ENCODE results near the gene DDX10.
A peak's percentile ranks its signal among the peaks of the same experiment; 100 is the strongest.
"Not testable (repeated sequence)": the region's sequence is repeated elsewhere in the genome, so short reads cannot be mapped to it uniquely, and the experiment has no call there.

Gene DDX10

GRCh38 chr11:108779147-108779546 is 114.3 kb downstream of the DDX10 start:
- DNase-seq: not testable (repeated sequence)

DNA sequence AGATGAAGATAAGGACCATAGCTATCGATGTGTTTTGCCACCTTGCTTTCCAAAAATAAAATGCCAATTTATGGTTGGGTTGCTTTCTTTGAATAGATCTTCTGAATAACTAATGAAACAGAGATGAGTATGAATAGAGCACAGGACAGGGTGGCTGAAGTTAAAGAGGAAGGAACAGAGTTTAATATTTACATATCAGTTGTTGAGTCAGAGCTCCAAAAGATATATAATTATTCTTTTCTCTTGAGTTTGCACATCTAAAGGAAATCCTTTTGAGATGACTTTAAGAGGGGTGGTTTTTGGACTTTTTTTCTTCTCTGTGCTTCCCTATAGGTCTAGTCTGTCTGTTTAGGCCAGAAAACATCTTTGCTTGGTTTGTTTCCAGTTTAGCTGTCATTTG is 115.2 kb downstream of the DDX10 start:
- DNase-seq: no peak

DNA sequence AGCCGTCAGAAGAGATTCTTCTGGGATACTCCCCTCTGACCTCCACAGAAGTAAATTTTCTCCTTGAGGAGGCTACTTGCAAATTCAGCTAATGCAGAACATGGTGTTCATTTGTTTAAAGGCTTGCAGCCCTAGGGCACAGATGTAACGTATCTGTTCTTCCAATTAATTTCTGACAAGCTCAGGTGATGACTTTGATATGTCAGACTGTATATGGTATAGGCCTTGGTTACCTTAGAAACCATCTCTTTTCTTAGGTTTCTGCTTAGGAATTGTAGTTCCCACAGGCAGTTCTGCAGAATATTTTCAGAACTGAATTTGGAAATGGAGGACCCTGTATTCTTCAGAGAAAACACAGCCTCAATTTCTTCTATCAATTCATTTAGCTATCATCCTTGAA is 117.1 kb downstream of the DDX10 start:
- DNase-seq: no peak

GRCh38 chr11:108786281-108786990 is 121.6 kb downstream of the DDX10 start:
- DNase-seq: no peak

DNA sequence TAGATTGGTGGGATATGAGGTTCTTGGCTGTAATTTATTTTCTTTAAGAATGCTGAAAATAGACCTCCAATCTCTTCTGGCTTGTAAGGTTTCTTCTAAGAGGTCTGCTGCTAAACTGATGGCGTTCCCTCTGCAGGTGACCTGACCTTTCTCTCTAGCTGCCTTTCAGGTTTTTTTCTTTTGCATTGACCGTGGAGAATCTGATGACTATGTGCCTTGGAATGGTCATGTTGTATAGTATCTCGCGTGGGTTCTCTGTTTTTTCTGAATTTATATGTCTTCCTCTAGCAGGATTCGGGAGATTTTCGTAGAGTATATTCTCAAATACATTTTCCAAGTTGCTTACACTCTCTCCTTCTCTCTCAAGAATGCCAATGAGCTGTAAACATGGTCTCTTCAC is 122.2 kb downstream of the DDX10 start:
- DNase-seq: peak; percentile 3

DNA sequence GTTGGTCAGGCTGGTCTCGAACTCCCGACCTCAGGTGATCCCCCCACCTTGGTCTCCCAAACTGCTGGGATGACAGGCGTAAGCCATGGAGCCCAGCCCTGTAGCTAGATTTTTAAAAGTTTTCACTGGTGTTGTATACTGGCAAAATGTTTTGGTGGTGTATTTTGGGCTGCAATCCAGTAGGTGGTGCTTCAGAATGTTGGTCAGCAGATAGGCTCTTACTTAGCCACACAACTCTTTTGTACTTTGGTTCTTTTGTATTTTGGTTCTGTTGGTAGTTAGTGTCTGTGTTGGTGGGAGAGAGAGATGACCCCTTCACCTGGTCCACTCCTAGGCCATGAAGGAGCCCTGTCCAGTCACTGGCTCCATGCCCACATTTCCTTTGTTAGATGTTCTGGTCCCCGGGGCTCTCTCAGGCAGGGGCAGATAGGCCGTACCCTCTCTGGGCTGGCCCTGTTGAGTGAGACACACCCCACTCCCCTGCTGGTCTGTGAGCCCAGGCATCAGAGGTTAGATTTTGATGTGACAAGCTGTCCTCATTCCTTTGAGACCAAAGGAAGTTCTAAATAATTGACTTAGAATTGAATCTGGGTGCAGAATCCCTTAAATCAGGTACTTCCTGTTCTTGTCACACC is 123.8 kb downstream of the DDX10 start:
- DNase-seq: peak; percentile 21

- DNase-seq: no peak
Measured at GRCh38 chr11:108790501-108791299, 125.8 kb downstream of the DDX10 start.

- DNase-seq: no peak
Measured at GRCh38 chr11:108793138-108793537, 128.3 kb downstream of the DDX10 start.

GRCh38 chr11:108793611-108794010 is 128.7 kb downstream of the DDX10 start:
- DNase-seq: no peak

- no peak for DNase-seq
Measured at GRCh38 chr11:108796551-108796950, 131.7 kb downstream of the DDX10 start.

GRCh38 chr11:108797578-108798100 is 132.8 kb downstream of the DDX10 start:
- DNase-seq: no peak

DNA sequence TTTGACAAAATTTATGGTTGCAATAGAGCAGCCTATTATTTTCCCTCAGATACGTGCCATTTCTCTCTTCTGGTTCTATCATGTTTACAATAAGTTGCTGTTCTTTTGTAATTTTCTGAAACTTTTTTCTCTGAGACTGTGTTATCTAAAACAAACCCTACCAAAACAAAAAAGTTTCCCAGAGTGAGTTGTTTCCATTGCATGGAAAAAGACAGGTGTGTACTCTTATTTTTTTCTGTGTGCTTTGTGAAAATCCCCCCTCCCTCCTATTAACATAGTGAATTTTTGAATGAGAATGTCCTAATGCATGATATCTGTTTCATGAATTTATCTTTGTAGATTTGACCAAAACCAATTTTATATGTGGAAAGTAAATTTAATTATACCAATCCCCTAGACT is 137.6 kb downstream of the DDX10 start:
- DNase-seq: no peak

- DNase-seq: no peak
Measured at GRCh38 chr11:108803776-108804175, 138.9 kb downstream of the DDX10 start.

DNA sequence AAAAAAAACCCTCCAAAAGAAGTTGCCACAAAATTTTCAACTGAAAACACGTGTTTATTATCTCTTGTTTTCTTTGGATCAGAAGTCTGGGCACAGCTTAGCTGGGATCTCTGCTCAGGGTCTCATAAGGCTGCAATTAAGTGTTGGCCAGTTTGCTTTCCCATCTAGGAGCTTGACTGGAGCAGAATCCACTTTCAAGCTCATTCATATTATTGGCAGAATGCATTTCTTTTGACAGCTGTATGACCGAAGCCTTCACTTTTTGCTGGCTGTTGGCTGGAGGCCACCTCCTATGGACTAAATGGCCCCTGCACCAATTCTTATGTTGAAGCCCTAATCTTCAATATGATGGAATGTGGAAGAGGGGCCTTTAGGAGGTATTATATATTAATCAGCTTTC is 139.6 kb downstream of the DDX10 start:
- DNase-seq: no peak

DNA sequence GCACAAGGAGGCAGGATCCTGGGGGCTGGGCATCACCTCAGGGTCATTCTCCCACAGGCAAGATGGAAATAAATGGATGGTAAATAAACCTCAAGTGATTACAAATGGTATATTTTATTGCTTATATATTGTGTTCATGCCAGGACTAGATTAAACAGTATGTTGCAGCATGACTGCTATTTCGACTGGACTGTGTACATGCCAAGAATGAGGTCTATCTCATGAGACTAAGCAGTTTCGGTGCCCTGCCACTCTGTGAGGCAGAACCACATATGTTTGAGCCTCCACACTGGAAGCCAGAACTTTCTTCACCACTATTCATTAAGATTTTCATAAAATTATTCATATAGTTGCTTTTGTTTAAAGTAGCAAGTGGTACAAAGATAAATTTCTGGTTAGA is 140.2 kb downstream of the DDX10 start:
- DNase-seq: no peak

- no peak for DNase-seq
Measured at GRCh38 chr11:108807262-108807661, 142.4 kb downstream of the DDX10 start.

DNA sequence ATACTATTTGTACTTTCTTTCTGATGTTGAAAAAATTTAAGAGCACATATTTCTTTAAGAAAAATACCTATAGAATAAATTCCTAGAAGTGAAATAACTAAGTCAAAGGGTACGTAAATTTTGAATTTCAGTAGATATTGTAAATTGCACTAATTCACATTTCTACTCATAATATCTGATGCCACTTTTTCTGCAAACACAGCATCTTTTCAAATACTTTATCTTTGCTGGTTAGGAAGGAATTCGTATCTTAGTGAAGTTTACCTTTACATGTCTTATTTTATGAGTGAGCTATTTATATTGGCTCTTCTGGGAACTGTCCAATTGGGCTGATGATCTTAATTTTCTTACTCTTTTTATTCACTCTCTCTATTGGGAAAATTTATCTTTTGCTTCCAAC is 148.2 kb downstream of the DDX10 start:
- DNase-seq: no peak

DNA sequence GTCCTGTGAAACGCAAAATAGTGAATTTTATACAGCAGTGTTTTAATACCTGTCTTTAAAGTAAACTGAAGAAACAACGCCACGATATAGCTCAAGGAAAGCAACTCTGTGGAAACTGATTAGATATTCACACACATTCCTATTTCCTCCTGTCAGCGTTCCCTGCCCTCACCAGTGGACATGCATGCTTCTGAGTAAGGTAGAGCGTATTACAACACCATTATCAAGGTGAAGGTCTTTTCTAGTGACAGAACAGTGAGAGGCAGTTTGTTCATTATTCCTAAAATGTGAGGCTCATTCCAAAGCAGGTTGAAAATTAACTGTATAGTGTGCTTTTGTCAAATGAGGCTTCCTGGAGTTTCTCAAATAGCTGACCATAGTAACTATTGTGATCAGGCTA is 153.1 kb downstream of the DDX10 start:
- no peak for DNase-seq

GRCh38 chr11:108818971-108819370 is 154.1 kb downstream of the DDX10 start:
- DNase-seq: no peak

DNA sequence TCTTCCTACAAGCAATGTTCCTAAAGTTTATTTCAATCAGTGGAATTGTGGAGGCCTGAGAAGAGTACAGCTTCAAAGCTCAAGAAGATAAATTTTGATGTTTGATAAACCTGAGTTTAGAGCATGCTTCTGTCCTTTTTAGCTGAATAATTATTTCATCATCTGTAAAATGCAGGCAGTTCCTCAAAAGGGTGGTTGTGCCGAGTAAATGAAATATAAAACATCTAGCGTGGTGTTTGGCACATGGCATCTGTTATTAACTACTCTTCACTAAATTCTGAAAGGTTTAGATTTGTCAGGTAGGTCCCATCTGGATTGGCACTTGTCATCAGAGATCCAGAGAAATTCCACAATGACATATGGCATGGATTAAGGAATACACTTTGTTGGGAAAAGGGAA is 155.1 kb downstream of the DDX10 start:
- DNase-seq: no peak

- not testable (repeated sequence) for DNase-seq
Measured at GRCh38 chr11:108823960-108824359, 159.1 kb downstream of the DDX10 start.

DNA sequence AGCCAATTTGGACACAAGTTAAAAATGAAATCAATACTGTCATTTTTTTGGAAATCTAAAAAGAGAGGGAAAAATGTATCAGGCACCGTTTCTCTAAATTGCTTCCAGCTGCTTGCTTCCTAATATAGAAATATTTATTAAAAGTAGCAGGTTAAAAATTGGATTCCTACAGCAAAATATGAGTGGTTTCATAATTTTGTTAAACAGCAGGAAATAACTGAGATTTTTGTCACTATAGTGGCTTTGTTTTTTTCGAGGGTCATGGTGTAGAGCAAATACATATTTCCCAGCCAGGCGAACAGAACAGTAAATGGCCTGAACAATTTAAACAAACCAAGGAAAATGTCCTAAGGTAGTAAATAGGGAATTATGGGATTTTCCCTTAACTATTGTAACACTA is 159.7 kb downstream of the DDX10 start:
- no peak for DNase-seq

- DNase-seq: no peak
Measured at GRCh38 chr11:108825381-108825780, 160.5 kb downstream of the DDX10 start.

DNA sequence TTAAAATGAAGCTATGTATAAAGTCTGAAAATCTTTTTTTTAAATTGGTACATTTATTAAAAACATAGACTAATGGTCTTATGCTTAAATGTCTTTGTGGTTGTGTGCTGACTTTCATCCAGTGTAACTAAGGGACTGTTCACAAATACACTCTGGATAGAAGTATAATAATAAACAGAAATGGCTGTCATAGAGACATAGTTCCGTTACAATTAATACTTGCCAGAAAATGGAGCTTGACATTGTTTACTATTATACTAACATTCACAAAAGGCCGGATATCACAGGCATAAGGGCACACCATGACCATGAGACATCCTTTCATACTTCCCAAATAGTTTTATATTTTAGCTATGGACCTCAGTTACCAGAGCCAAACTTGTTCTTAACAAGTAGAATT is 161.3 kb downstream of the DDX10 start:
- DNase-seq: no peak
